Measurements from ENCODE around the gene PPARG. TPM values are rescaled to one million over a fixed set of nuclear protein-coding genes. Genes with fewer than 3 reads are reported as not detected.

Gene PPARG
- total and polyA plus RNA-seq, 2 donors (not counting 3 experiments of a cell fraction or from before 2014, with no cell fraction given), result 0.15 to 1.3 TPM

DNA sequence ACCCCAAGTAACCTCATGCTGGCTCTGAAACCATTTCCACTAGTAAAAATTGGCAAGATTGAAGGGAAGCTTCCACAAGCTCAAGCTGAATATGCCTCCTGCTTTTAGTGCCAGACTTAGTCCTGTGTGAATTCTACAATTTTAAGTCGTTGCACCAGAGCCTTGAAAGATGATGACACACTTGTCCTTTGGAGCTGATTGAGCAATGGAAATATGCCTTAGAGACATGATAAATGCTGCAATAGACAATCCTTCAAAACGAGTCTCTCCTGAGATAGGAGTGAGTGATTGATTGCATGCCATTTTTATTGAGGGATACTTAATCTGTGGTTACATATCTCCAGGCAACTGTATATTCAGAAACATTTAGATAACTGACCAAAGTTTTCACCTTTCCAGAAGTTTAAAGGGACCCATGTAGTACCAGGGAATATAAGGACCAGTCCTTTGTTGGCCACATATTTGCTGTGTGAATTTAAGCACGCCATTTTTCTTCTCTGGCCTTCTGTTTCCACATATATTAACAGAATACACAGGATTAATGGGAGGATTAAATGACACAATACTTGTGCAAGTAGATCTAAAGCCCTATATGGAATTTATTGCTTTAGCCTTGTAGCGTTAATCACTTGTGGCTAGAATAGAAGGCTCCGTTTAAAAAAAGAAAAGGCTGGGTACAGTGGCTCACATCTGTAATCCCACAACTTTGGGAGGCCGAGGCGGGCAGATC lies 65.1 kb downstream of the PPARG start:
- BruUV-seq (replicated peaks), result no TSS peak
- no peak overlapping the region for H3K4me2 ChIP-seq (ENCODE audit: insufficient read depth, low read length)
- no peak overlapping the region for H2AFZ ChIP-seq (ENCODE audit: low read depth, low read length)
- no peaks in the 10 kb centered on the region for H3K36me3 ChIP-seq (ENCODE audit: control insufficient read depth in 2 of 2, extremely low read depth in 1 of 2, insufficient read depth in 2 of 2, low read length in 2 of 2)
- no peak overlapping the region for H3K9ac ChIP-seq (replicated peaks; ENCODE audit: extremely low read depth, insufficient read depth, low read length)
- FAIRE-seq (no peak), DNase-seq (ENCODE audit: low read depth, low spot score) (no peak)
- no peaks in the 10 kb centered on the region for H3K4me1 ChIP-seq (ENCODE audit: control insufficient read depth, extremely low read depth, insufficient read depth, low read length)
- peaks cover 4 to 8% of the 10 kb centered on the region in 2 experiments for H3K27me3 ChIP-seq (ENCODE audit: control insufficient read depth in 2 of 2, insufficient read depth in 2 of 2, low read length in 2 of 2)
- dilution Hi-C loops (cut with MboI; ENCODE audit: extremely low pct_ligation_motif_present, low sequenced_read_pairs), result no loop called here
- intact Hi-C loops (cut with micrococcal nuclease), result loop anchor here (5.0 kb wide), 1 partner anchor 162 kb away; no protein-coding TSS in a partner anchor
- no peak overlapping the region for H3K4me3 ChIP-seq (replicated peaks in 1 of 3; ENCODE audit: insufficient read depth in 1 of 3, low read depth in 1 of 3, low read length in 3 of 3)
- TF ChIP-seq GATA2 (IDR thresholded peaks at IDR 0.05; ENCODE audit: insufficient read depth, insufficient read length, low read depth, low read length) (no peak), EZH2 (IDR thresholded peaks at IDR 0.05; ENCODE audit: borderline replicate concordance, low read depth, low read length, severe bottlenecking) (no peak), MYC (IDR thresholded peaks at IDR 0.05; ENCODE audit: low read depth, low read length) (no peak), FOS (IDR thresholded peaks at IDR 0.05; ENCODE audit: borderline replicate concordance, insufficient read depth, low read length) (no peak), JUN (IDR thresholded peaks at IDR 0.05; ENCODE audit: borderline replicate concordance, insufficient read depth, insufficient read length, low read depth) (no peak)
- TF ChIP-seq, protein P1, sequence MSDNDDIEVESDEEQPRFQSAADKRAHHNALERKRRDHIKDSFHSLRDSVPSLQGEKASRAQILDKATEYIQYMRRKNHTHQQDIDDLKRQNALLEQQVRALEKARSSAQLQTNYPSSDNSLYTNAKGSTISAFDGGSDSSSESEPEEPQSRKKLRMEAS (IDR thresholded peaks at IDR 0.05; ENCODE audit: insufficient read depth, insufficient read length), result no peak
- ChIA-PET POLR2A (no interaction called here), CTCF (no interaction called here)
- no peaks in the 10 kb centered on the region for H4K20me1 ChIP-seq (replicated peaks; ENCODE audit: control insufficient read depth, extremely low read depth, insufficient read depth, low read length)
- H3K27ac ChIP-seq (ENCODE audit: insufficient read depth, low read depth, low read length), result no peak overlapping the region
- no peaks in the 10 kb centered on the region for H3K9me1 ChIP-seq (replicated peaks; ENCODE audit: control insufficient read depth, extremely low read depth, insufficient read depth, low read length)
- no peaks in the 10 kb centered on the region for H3K9me3 ChIP-seq (replicated peaks; ENCODE audit: control insufficient read depth, insufficient read depth, low read length)
- no peaks in the 10 kb centered on the region for H3K79me2 ChIP-seq (ENCODE audit: control insufficient read depth, insufficient read depth, low read length)

DNA sequence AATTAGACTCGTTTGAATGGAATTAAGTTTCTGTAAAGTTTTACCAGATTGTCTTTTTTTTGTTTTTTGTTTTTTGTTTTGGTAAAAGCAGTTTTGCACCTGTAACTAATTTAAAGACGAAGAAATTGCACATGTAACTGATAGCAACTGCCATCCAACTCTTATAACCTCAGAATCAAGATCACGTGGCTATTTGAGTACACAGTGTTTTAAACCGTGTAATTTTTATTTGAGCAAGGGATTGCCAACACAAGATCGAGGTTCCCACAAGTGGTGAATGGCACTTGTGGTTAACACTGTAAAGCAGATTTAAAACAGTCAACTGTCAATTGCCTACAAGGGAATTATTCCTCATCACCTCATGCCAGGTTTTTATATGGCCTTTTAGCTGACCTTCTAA lies 67.3 kb downstream of the PPARG start:
- dilution Hi-C loops (cut with MboI; ENCODE audit: extremely low pct_ligation_motif_present, low sequenced_read_pairs), result no loop called here
- no peak overlapping the region for H3K27ac ChIP-seq (ENCODE audit: insufficient read depth, low read depth, low read length)
- H3K4me3 ChIP-seq (replicated peaks in 1 of 3; ENCODE audit: insufficient read depth in 1 of 3, low read depth in 1 of 3, low read length in 3 of 3), result no peak overlapping the region
- intact Hi-C loops (cut with micrococcal nuclease), result loop anchor here (2.0 kb wide), 1 partner anchor 17 kb away; no protein-coding TSS in a partner anchor
- no peaks in the 10 kb centered on the region for H3K9me3 ChIP-seq (replicated peaks; ENCODE audit: control insufficient read depth, insufficient read depth, low read length)
- ChIA-PET CTCF (interaction anchor here (2.1 kb wide), 1 partner anchor 123 kb away, joined by 9 read pairs; no protein-coding TSS in a partner anchor), POLR2A (no interaction called here)
- H3K9me1 ChIP-seq (replicated peaks; ENCODE audit: control insufficient read depth, extremely low read depth, insufficient read depth, low read length), result no peaks in the 10 kb centered on the region
- H3K27me3 ChIP-seq (ENCODE audit: control insufficient read depth in 2 of 2, insufficient read depth in 2 of 2, low read length in 2 of 2), result peaks cover 2% of the 10 kb centered on the region in 2 experiments
- H4K20me1 ChIP-seq (replicated peaks; ENCODE audit: control insufficient read depth, extremely low read depth, insufficient read depth, low read length), result no peaks in the 10 kb centered on the region
- FAIRE-seq, result no peak
- no peaks in the 10 kb centered on the region for H3K36me3 ChIP-seq (ENCODE audit: control insufficient read depth in 2 of 2, extremely low read depth in 1 of 2, insufficient read depth in 2 of 2, low read length in 2 of 2)
- BruUV-seq (replicated peaks), result no TSS peak
- no peak overlapping the region for H2AFZ ChIP-seq (ENCODE audit: low read depth, low read length)
- H3K79me2 ChIP-seq (ENCODE audit: control insufficient read depth, insufficient read depth, low read length), result no peaks in the 10 kb centered on the region
- no peak overlapping the region for H3K9ac ChIP-seq (replicated peaks; ENCODE audit: extremely low read depth, insufficient read depth, low read length)
- no peaks in the 10 kb centered on the region for H3K4me1 ChIP-seq (ENCODE audit: control insufficient read depth, extremely low read depth, insufficient read depth, low read length)
- DNase-seq (ENCODE audit: low read depth, low spot score), result no peak
- TF ChIP-seq, protein P2, sequence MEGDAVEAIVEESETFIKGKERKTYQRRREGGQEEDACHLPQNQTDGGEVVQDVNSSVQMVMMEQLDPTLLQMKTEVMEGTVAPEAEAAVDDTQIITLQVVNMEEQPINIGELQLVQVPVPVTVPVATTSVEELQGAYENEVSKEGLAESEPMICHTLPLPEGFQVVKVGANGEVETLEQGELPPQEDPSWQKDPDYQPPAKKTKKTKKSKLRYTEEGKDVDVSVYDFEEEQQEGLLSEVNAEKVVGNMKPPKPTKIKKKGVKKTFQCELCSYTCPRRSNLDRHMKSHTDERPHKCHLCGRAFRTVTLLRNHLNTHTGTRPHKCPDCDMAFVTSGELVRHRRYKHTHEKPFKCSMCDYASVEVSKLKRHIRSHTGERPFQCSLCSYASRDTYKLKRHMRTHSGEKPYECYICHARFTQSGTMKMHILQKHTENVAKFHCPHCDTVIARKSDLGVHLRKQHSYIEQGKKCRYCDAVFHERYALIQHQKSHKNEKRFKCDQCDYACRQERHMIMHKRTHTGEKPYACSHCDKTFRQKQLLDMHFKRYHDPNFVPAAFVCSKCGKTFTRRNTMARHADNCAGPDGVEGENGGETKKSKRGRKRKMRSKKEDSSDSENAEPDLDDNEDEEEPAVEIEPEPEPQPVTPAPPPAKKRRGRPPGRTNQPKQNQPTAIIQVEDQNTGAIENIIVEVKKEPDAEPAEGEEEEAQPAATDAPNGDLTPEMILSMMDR (IDR thresholded peaks at IDR 0.05; ENCODE audit: extremely low read depth in 1 of 2, insufficient read depth in 1 of 2, low read depth in 1 of 2, low read length in 2 of 2), result no peak
- TF ChIP-seq POLR2A (IDR thresholded peaks at IDR 0.05; ENCODE audit: low read depth, low read length) (no peak), POLR2AphosphoS5 (IDR thresholded peaks at IDR 0.05; ENCODE audit: insufficient read depth, low read depth, low read length) (no peak), MYC (IDR thresholded peaks at IDR 0.05; ENCODE audit: low read depth, low read length) (no peak), JUN (IDR thresholded peaks at IDR 0.05; ENCODE audit: borderline replicate concordance, insufficient read depth, insufficient read length, low read depth) (no peak), GATA2 (IDR thresholded peaks at IDR 0.05; ENCODE audit: insufficient read depth, insufficient read length, low read depth, low read length) (no peak), FOS (IDR thresholded peaks at IDR 0.05; ENCODE audit: borderline replicate concordance, insufficient read depth, low read length) (no peak), EZH2 (IDR thresholded peaks at IDR 0.05; ENCODE audit: borderline replicate concordance, low read depth, low read length, severe bottlenecking) (no peak)
- TF ChIP-seq, protein P1 (IDR thresholded peaks at IDR 0.05; ENCODE audit: insufficient read depth, insufficient read length), result no peak
- no peak overlapping the region for H3K4me2 ChIP-seq (ENCODE audit: insufficient read depth, low read length)

Data from endothelial cell of umbilical vein (primary cell).